Measurements from ENCODE around the gene TMPRSS7.

DNA sequence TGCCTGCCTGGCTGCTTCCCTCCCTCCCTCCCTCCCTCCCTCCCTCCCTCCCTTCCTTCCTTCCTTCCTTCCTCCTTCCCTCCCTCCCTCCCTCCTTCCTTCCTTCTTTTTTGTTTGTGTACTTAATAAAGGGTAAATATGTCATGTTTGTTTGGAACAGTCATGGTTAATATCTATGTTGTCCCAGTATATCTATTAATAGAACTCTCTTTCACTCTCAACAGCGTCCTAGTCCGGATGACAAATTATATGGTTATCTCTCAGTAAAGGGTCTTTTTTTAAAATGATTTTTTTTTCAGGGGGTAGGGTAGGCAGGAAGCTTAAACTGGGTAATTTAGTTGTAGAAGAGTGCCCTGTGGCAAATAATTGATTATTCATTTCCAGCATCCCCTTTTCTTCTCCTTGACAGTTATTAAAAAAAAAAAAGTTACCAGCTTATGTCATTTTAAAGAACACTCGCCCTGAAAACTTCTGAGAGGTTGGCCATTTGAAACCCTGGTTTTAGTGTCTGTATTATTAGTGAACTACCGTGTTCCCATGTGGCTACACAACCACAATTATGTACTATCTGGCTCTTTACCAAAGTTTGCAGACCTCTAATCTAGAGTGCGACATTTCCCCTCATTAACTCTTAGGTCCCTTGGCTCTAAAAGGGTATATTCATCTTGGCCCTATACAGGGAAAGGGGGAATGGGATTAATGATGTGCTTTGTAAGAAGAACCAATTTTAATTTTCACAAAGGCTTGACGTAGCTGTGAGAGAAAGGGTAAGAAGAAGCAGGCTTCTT is 22.1 kb upstream of the TMPRSS7 start:
- TF ChIP-seq, protein P1, sequence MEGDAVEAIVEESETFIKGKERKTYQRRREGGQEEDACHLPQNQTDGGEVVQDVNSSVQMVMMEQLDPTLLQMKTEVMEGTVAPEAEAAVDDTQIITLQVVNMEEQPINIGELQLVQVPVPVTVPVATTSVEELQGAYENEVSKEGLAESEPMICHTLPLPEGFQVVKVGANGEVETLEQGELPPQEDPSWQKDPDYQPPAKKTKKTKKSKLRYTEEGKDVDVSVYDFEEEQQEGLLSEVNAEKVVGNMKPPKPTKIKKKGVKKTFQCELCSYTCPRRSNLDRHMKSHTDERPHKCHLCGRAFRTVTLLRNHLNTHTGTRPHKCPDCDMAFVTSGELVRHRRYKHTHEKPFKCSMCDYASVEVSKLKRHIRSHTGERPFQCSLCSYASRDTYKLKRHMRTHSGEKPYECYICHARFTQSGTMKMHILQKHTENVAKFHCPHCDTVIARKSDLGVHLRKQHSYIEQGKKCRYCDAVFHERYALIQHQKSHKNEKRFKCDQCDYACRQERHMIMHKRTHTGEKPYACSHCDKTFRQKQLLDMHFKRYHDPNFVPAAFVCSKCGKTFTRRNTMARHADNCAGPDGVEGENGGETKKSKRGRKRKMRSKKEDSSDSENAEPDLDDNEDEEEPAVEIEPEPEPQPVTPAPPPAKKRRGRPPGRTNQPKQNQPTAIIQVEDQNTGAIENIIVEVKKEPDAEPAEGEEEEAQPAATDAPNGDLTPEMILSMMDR (conservative IDR thresholded peaks at IDR 0.05; ENCODE audit: low read depth in 2 of 2) = no peak
- no peak for TF ChIP-seq EZH2phosphoT487 (IDR thresholded peaks at IDR 0.05; ENCODE audit: unreplicated experiment)

Data from GM23338 (cell line).